ENCODE results near the gene KRTAP5-2. TPM values are rescaled to one million over a fixed set of nuclear protein-coding genes. Genes with fewer than 3 reads are reported as not detected.

Gene KRTAP5-2
- polyA plus RNA-seq, 3 donors: not detected

GRCh38 chr11:1624621-1625020 lies 26.5 kb upstream of the KRTAP5-2 start:
- no peak overlapping the region for H3K4me2 ChIP-seq (replicated peaks; ENCODE audit: extremely low read depth, low read length, poor library complexity, severe bottlenecking)
- H3K79me2 ChIP-seq (ENCODE audit: insufficient read depth, low read length): no peaks in the 10 kb centered on the region
- H3K4me3 ChIP-seq (replicated peaks in 1 of 3; ENCODE audit: low read depth in 2 of 3, low read length in 3 of 3): no peak overlapping the region
- no peaks in the 10 kb centered on the region for H3K36me3 ChIP-seq (replicated peaks in 1 of 2; ENCODE audit: control insufficient read depth in 1 of 2, insufficient read depth in 2 of 2, low read length in 2 of 2)
- H2AFZ ChIP-seq (ENCODE audit: insufficient read depth, low read depth, low read length, poor library complexity, severe bottlenecking): no peak overlapping the region
- H3K9ac ChIP-seq (ENCODE audit: insufficient read depth, low read length, poor library complexity, severe bottlenecking): no peak overlapping the region
- no peak overlapping the region for H3K27ac ChIP-seq (ENCODE audit: low read depth in 1 of 2, low read length in 2 of 2)
- peaks cover 3% of the 10 kb centered on the region for H3K4me1 Mint-ChIP-seq
- H3K27me3 Mint-ChIP-seq (ENCODE audit: low read depth in 3 of 3): peaks cover 10 to 40% (median 15%) of the 10 kb centered on the region in 3 donors
- intact Hi-C loops (cut with micrococcal nuclease): no loop called here
- no peak overlapping the region for H3K4me3 Mint-ChIP-seq
- no peaks in the 10 kb centered on the region for H3K9me3 ChIP-seq (replicated peaks in 1 of 2; ENCODE audit: control insufficient read depth in 1 of 2, insufficient read depth in 1 of 2, low read length in 2 of 2)
- no peak for DNase-seq
- 90% methylated on average over 16 of the region's 16 CpGs for WGBS (ENCODE audit: insufficient coverage)
- no peaks in the 10 kb centered on the region for H3K4me1 ChIP-seq (ENCODE audit: control insufficient read depth in 1 of 2, insufficient read depth in 2 of 2, low read length in 2 of 2)
- no peaks in the 10 kb centered on the region for H4K20me1 ChIP-seq (ENCODE audit: insufficient read depth, low read length)
- peaks cover 0 to 10% of the 10 kb centered on the region in 2 donors for H3K27me3 ChIP-seq (ENCODE audit: control insufficient read depth in 2 of 2, insufficient read depth in 2 of 2, low read length in 2 of 2)
- H3K36me3 Mint-ChIP-seq: no peaks in the 10 kb centered on the region
- H3K27ac Mint-ChIP-seq: no peak overlapping the region
- H3K9me3 Mint-ChIP-seq: no peaks in the 10 kb centered on the region
- no peak for TF ChIP-seq CTCF (IDR thresholded peaks at IDR 0.05)

GRCh38 chr11:1623716-1624115 lies 25.6 kb upstream of the KRTAP5-2 start:
- no peaks in the 10 kb centered on the region for H3K4me1 ChIP-seq (ENCODE audit: control insufficient read depth in 1 of 2, insufficient read depth in 2 of 2, low read length in 2 of 2)
- no peaks in the 10 kb centered on the region for H4K20me1 ChIP-seq (ENCODE audit: insufficient read depth, low read length)
- DNase-seq: no peak
- no peaks in the 10 kb centered on the region for H3K36me3 ChIP-seq (replicated peaks in 1 of 2; ENCODE audit: control insufficient read depth in 1 of 2, insufficient read depth in 2 of 2, low read length in 2 of 2)
- H3K9me3 ChIP-seq (replicated peaks in 1 of 2; ENCODE audit: control insufficient read depth in 1 of 2, insufficient read depth in 1 of 2, low read length in 2 of 2): no peaks in the 10 kb centered on the region
- H3K27me3 Mint-ChIP-seq (ENCODE audit: low read depth in 3 of 3): peaks cover 10 to 36% (median 20%) of the 10 kb centered on the region in 3 donors
- no peaks in the 10 kb centered on the region for H3K9me3 Mint-ChIP-seq
- no peak overlapping the region for H3K4me2 ChIP-seq (replicated peaks; ENCODE audit: extremely low read depth, low read length, poor library complexity, severe bottlenecking)
- H3K27ac ChIP-seq (ENCODE audit: low read depth in 1 of 2, low read length in 2 of 2): no peak overlapping the region
- H3K4me3 Mint-ChIP-seq: no peak overlapping the region
- peaks cover under 1% of the 10 kb centered on the region for H3K4me1 Mint-ChIP-seq
- no peaks in the 10 kb centered on the region for H3K79me2 ChIP-seq (ENCODE audit: insufficient read depth, low read length)
- no peak for TF ChIP-seq CTCF (IDR thresholded peaks at IDR 0.05)
- H2AFZ ChIP-seq (ENCODE audit: insufficient read depth, low read depth, low read length, poor library complexity, severe bottlenecking): no peak overlapping the region
- H3K9ac ChIP-seq (ENCODE audit: insufficient read depth, low read length, poor library complexity, severe bottlenecking): no peak overlapping the region
- H3K27me3 ChIP-seq (ENCODE audit: control insufficient read depth in 2 of 2, insufficient read depth in 2 of 2, low read length in 2 of 2): peaks cover 0 to 4% of the 10 kb centered on the region in 2 donors
- H3K36me3 Mint-ChIP-seq: no peaks in the 10 kb centered on the region
- no peak overlapping the region for H3K4me3 ChIP-seq (replicated peaks in 1 of 3; ENCODE audit: low read depth in 2 of 3, low read length in 3 of 3)
- 69% methylated on average over 8 of the region's 9 CpGs for WGBS (ENCODE audit: insufficient coverage)
- intact Hi-C loops (cut with micrococcal nuclease): no loop called here
- H3K27ac Mint-ChIP-seq: no peak overlapping the region

Measured in CD14-positive monocyte (primary cell).